Loucy (cell line): ENCODE data around the gene CHSY3.

ENCODE experiments used
- H2AFZ ChIP-seq: fragments of 200-600 bp; sonication (generic); 2 replicates; pipeline ENCODE4 v1.6.0; 2016; ENCODE audit warnings: antibody characterized with exemption, mild to moderate bottlenecking, low read length, moderate library complexity
- H3F3A ChIP-seq: fragments of 200-600 bp; 2 replicates; pipeline ENCODE4 v1.6.0; 2016; ENCODE audit warnings: antibody characterized with exemption, low read depth, mild to moderate bottlenecking
- H3K27me3 ChIP-seq: fragments of 200-600 bp; sonication (generic); 2 replicates; pipeline ENCODE4 v1.6.1; 2014; ENCODE audit warnings: low read length, mild to moderate bottlenecking; ENCODE audit not compliant: insufficient read depth, poor library complexity, severe bottlenecking
- H3K36me3 ChIP-seq: fragments of 200-600 bp; sonication (generic); 2 replicates; pipeline ENCODE4 v1.6.1; 2016; ENCODE audit warnings: low read length; ENCODE audit not compliant: insufficient read depth
- H3K4me1 ChIP-seq: fragments of 200-600 bp; sonication (generic); 2 replicates; pipeline ENCODE4 v1.5.1; 2014; ENCODE audit warnings: low read length, mild to moderate bottlenecking; ENCODE audit not compliant: insufficient read depth, poor library complexity, severe bottlenecking
- H3K4me2 ChIP-seq: fragments of 200-600 bp; sonication (generic); 2 replicates; pipeline ENCODE4 v1.6.0; 2014; ENCODE audit warnings: antibody characterized with exemption, low read length, low read depth, mild to moderate bottlenecking; ENCODE audit not compliant: poor library complexity, severe bottlenecking
- H3K4me3 ChIP-seq: fragments of 200-600 bp; sonication (generic); 2 replicates; pipeline ENCODE4 v1.5.1; 2014; ENCODE audit warnings: low read length, mild to moderate bottlenecking, mixed read lengths; ENCODE audit not compliant: poor library complexity, severe bottlenecking
- H3K79me2 ChIP-seq: fragments of 200-600 bp; sonication (generic); 2 replicates; pipeline ENCODE4 v1.6.1; 2014; ENCODE audit warnings: low read length; ENCODE audit not compliant: insufficient read depth
- H3K9ac ChIP-seq: fragments of 200-600 bp; sonication (generic); 2 replicates; pipeline ENCODE4 v1.6.0; 2014; ENCODE audit warnings: mild to moderate bottlenecking, low read depth, low read length, moderate library complexity; ENCODE audit not compliant: poor library complexity, severe bottlenecking
- H3K9me2 ChIP-seq: fragments of 200-600 bp; sonication (generic); replicated peaks from 2 replicates; pipeline ENCODE4 v1.6.1; 2016; ENCODE audit warnings: low read depth, low read length, mixed read lengths
- H3K9me3 ChIP-seq: fragments of 200-600 bp; sonication (generic); 2 replicates; pipeline ENCODE4 v1.6.1; 2014; ENCODE audit warnings: mild to moderate bottlenecking, antibody characterized with exemption, low read length, low read depth; ENCODE audit not compliant: insufficient read depth
- H4K20me1 ChIP-seq: fragments of 200-600 bp; sonication (generic); 2 replicates; pipeline ENCODE4 v1.6.0; 2014; ENCODE audit warnings: antibody characterized with exemption, low read length, mild to moderate bottlenecking; ENCODE audit not compliant: insufficient read depth, poor library complexity, severe bottlenecking
- CTCF ChIP-seq: fragments of 200-600 bp; sonication (generic); conservative IDR thresholded peaks from 2 replicates; pipeline ENCODE4 v1.5.1; 2014; ENCODE audit warnings: mild to moderate bottlenecking, antibody characterized with exemption, low read length
- EZH2phosphoT487 ChIP-seq: fragments of 200-600 bp; IDR thresholded peaks from 2 replicates; pipeline ENCODE4 v1.6.1; 2018; ENCODE audit warnings: antibody characterized with exemption, mild to moderate bottlenecking, moderate library complexity, borderline replicate concordance

Gene CHSY3

DNA sequence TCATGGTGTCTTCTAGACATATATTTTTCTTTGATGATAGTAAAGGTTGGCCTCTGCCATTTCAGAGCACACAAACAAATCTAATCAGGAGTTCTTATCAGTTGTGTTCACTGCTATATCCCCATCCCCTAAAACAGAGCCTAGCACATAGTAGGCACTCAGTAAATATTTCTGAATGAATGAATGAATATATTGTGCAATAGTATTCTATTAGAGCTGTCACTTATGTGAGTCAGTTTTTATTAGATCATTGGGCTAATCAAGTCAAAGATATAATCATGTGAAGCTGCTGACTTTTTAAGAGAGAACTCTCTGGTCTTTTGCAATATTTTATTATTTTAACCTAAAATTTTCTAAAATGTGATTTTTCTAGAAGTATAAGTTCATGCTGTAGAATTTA, 84.2 kb downstream of the CHSY3 start:
- Histone ChIP-seq H3K36me3 (no peaks in the 10 kb centered on the region), H4K20me1 (no peaks in the 10 kb centered on the region), H2AFZ (no peak overlapping the region), H3K9me3 (no peaks in the 10 kb centered on the region), H3K27me3 (no peaks in the 10 kb centered on the region), H3F3A (no peaks in the 10 kb centered on the region), H3K9ac (no peak overlapping the region), H3K4me2 (no peak overlapping the region), H3K79me2 (no peaks in the 10 kb centered on the region), H3K4me3 (no peak overlapping the region), H3K9me2 (no peaks in the 10 kb centered on the region), H3K4me1 (no peaks in the 10 kb centered on the region)
- TF ChIP-seq EZH2phosphoT487 (no peak), CTCF (no peak)

- Histone ChIP-seq H3K4me2 (no peak overlapping the region), H3K79me2 (no peaks in the 10 kb centered on the region), H3K9me2 (no peaks in the 10 kb centered on the region), H4K20me1 (no peaks in the 10 kb centered on the region), H2AFZ (no peak overlapping the region), H3K9ac (no peak overlapping the region), H3K9me3 (no peaks in the 10 kb centered on the region), H3F3A (no peaks in the 10 kb centered on the region), H3K27me3 (no peaks in the 10 kb centered on the region), H3K4me3 (no peak overlapping the region), H3K36me3 (no peaks in the 10 kb centered on the region), H3K4me1 (no peaks in the 10 kb centered on the region)
- no peak for TF ChIP-seq EZH2phosphoT487
These were observed 87.5 kb downstream of the CHSY3 start for GRCh38 chr5:129991780-129992179.

GRCh38 chr5:129996896-129997295, 92.6 kb downstream of the CHSY3 start:
- Histone ChIP-seq H3K9me2 (no peaks in the 10 kb centered on the region), H3K36me3 (no peaks in the 10 kb centered on the region), H3K27me3 (no peaks in the 10 kb centered on the region), H3F3A (no peaks in the 10 kb centered on the region), H4K20me1 (no peaks in the 10 kb centered on the region), H3K4me3 (no peak overlapping the region), H3K9ac (no peak overlapping the region), H2AFZ (no peak overlapping the region), H3K9me3 (no peaks in the 10 kb centered on the region), H3K79me2 (no peaks in the 10 kb centered on the region), H3K4me2 (no peak overlapping the region), H3K4me1 (no peaks in the 10 kb centered on the region)
- TF ChIP-seq EZH2phosphoT487 = no peak
- TF ChIP-seq CTCF = no peak

DNA sequence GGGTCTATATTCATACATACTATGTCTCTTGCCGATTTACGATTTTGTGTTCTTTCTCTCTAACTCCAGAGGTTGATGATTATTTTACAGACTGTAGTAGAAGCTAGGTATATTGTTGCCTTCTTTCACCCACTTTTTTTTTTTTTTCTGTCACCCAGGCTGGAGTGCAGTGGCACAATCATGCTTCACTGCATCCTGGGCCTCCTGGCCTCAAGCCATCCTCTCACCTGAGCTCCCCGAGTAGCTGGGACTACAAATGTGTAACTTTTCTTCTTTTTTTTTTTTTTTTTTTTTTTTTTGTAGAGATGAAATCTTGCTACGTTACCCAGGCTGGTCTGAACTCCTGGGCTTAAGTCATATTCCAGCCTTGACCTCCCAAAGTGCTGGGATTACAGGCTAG, 96.2 kb downstream of the CHSY3 start:
- no peaks in the 10 kb centered on the region for H3K27me3 ChIP-seq
- no peak overlapping the region for H3K9ac ChIP-seq
- H3F3A ChIP-seq = no peaks in the 10 kb centered on the region
- no peaks in the 10 kb centered on the region for H3K79me2 ChIP-seq
- TF ChIP-seq CTCF (no peak), EZH2phosphoT487 (no peak)
- H3K4me1 ChIP-seq = no peaks in the 10 kb centered on the region
- H3K9me3 ChIP-seq = no peaks in the 10 kb centered on the region
- H3K9me2 ChIP-seq = no peaks in the 10 kb centered on the region
- H3K4me2 ChIP-seq = no peak overlapping the region
- no peak overlapping the region for H2AFZ ChIP-seq
- no peaks in the 10 kb centered on the region for H3K36me3 ChIP-seq
- no peaks in the 10 kb centered on the region for H4K20me1 ChIP-seq
- H3K4me3 ChIP-seq = no peak overlapping the region
